ENCODE measurements around the gene TMEM245. TPM values are rescaled to one million over a fixed set of nuclear protein-coding genes. Genes with fewer than 3 reads are reported as not detected.
A peak's percentile ranks its signal among the peaks of the same experiment; 100 is the strongest.

Gene TMEM245
- total and polyA plus RNA-seq, 9 donors, result 28.1 to 102 (median 77.4) TPM

DNA sequence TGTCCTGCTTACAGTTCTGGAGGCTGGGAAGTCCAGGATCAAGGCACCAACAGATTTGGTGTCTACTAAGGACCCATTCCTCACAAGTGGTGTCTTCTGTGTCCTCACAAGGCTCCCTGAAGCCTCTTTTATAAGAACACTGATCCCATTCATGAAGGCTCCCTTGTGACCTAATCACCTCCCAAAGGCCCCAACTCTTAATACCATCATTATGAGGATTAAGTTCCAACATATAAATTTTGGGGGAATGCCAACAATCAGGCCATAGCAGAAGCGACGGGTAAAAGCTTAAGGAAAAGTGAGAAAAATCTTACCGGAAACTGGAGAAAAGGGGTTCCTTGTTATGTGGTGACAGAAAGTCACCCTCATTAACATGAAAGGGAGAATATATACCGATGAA lies 117.6 kb downstream of the TMEM245 start:
- no peak overlapping the region for H3K4me3 ChIP-seq
- intact Hi-C loops (cut with DNase I), result no loop called here
- no peak overlapping the region for H3K27ac ChIP-seq
- DNase-seq, result no peak
- H3K36me3 ChIP-seq, result no peaks in the 10 kb centered on the region
- H3K4me1 ChIP-seq (ENCODE audit: insufficient read depth), result peaks cover 3% of the 10 kb centered on the region
- TF ChIP-seq POLR2A (IDR thresholded peaks at IDR 0.05) (no peak), EP300 (IDR thresholded peaks at IDR 0.05) (no peak)
- TF ChIP-seq, protein P1, sequence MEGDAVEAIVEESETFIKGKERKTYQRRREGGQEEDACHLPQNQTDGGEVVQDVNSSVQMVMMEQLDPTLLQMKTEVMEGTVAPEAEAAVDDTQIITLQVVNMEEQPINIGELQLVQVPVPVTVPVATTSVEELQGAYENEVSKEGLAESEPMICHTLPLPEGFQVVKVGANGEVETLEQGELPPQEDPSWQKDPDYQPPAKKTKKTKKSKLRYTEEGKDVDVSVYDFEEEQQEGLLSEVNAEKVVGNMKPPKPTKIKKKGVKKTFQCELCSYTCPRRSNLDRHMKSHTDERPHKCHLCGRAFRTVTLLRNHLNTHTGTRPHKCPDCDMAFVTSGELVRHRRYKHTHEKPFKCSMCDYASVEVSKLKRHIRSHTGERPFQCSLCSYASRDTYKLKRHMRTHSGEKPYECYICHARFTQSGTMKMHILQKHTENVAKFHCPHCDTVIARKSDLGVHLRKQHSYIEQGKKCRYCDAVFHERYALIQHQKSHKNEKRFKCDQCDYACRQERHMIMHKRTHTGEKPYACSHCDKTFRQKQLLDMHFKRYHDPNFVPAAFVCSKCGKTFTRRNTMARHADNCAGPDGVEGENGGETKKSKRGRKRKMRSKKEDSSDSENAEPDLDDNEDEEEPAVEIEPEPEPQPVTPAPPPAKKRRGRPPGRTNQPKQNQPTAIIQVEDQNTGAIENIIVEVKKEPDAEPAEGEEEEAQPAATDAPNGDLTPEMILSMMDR (IDR thresholded peaks at IDR 0.05), result no peak
- no peaks in the 10 kb centered on the region for H3K27me3 ChIP-seq
- H3K9me3 ChIP-seq, result no peaks in the 10 kb centered on the region
- 96 to 97% (median 96%) methylated on average over 4 of the region's 4 CpGs for WGBS, 3 donors

DNA sequence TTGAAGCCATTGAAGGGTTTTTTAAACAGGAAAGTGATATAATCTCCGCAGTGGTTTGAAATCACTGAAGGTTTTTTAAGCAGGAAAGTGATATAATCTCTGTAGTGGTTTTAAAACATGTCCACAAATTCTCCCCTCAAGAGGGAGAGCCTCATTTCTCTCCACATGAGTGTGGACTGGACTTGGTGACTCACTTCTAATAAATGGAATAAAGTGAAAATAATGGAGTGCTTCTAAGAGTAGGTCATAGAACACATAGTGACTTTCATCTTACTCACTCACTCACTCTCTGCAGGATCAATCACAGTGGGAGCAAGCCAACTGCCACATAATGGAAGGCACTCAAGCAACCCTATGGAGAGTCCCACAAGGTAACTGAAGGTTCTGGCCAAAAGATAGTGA lies 118.5 kb downstream of the TMEM245 start:
- Histone ChIP-seq H3K4me1 (ENCODE audit: insufficient read depth) (peaks cover 6% of the 10 kb centered on the region), H3K27ac (no peak overlapping the region), H3K36me3 (no peaks in the 10 kb centered on the region), H3K4me3 (no peak overlapping the region), H3K27me3 (no peaks in the 10 kb centered on the region), H3K9me3 (no peaks in the 10 kb centered on the region)
- TF ChIP-seq POLR2A (IDR thresholded peaks at IDR 0.05) (no peak), EP300 (IDR thresholded peaks at IDR 0.05) (no peak)
- TF ChIP-seq, protein P1 (IDR thresholded peaks at IDR 0.05), result no peak
- intact Hi-C loops (cut with DNase I), result no loop called here
- 79 to 88% (median 88%) methylated on average over 1 of the region's 1 CpG for WGBS, 3 donors
- DNase-seq, result no peak

GRCh38 chr9:108997112-108997511 lies 122.6 kb downstream of the TMEM245 start:
- intact Hi-C loops (cut with DNase I), result no loop called here
- TF ChIP-seq, protein P1 (IDR thresholded peaks at IDR 0.05), result no peak
- TF ChIP-seq EP300 (IDR thresholded peaks at IDR 0.05) (no peak), POLR2A (IDR thresholded peaks at IDR 0.05) (no peak)
- 33 to 50% (median 46%) methylated on average over 1 of the region's 1 CpG for WGBS, 3 donors
- Histone ChIP-seq H3K27me3 (no peaks in the 10 kb centered on the region), H3K36me3 (no peaks in the 10 kb centered on the region), H3K4me1 (ENCODE audit: insufficient read depth) (peaks cover 12% of the 10 kb centered on the region), H3K4me3 (no peak overlapping the region), H3K27ac (no peak overlapping the region), H3K9me3 (no peaks in the 10 kb centered on the region)
- no peak for DNase-seq

- TF ChIP-seq, protein P1 (IDR thresholded peaks at IDR 0.05), result no peak
- TF ChIP-seq EP300 (IDR thresholded peaks at IDR 0.05) (no peak), POLR2A (IDR thresholded peaks at IDR 0.05) (no peak)
- Histone ChIP-seq H3K4me3 (no peak overlapping the region), H3K9me3 (no peaks in the 10 kb centered on the region), H3K4me1 (ENCODE audit: insufficient read depth) (peaks cover 13% of the 10 kb centered on the region), H3K27ac (peak overlapping the region in 1 of 2 donors; percentile 41), H3K36me3 (no peaks in the 10 kb centered on the region), H3K27me3 (no peaks in the 10 kb centered on the region)
- no peak for DNase-seq
- intact Hi-C loops (cut with DNase I), result no loop called here
- 2 to 7% (median 6%) methylated on average over 1 of the region's 1 CpG for WGBS, 3 donors
Observed at GRCh38 chr9:108996643-108997042, 123.1 kb downstream of the TMEM245 start.
